Measurements from ENCODE around the gene TXNIP. TPM values are rescaled to one million over a fixed set of nuclear protein-coding genes. Genes with fewer than 3 reads are reported as not detected.

TXNIP gene
- total RNA-seq, 1 experiment from 2014 or later: 23.2 TPM

DNA sequence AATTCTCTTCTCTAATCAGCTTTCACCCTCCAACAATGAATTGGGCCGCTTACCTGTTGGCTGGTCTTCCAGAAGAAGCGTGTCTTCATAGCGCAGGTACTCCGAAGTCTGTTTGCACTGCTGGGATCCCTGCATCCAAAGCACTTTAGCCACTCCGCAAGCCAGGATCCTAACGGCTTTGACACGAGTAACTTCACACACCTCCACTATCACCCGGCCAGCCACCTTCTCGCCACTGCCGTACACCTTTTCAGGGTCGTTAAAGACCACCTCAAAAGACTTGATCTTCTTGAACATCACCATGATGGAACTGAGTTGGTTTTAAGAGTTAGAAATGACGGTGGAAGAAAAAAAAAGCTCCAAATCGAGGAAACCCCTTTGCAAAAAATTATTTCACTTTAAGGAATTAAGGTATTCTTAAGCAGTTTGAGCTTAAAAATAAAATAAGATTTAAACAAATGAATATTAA is 381 bp downstream of the TXNIP start:
- Histone ChIP-seq H2AK5ac (ENCODE audit: insufficient read length, low read length) (no peak overlapping the region), H3T11ph (ENCODE audit: low read length) (no peak overlapping the region), H3K4me2 (ENCODE audit: insufficient read depth, insufficient read length, low read length) (peak overlapping the region; percentile 92), H3K56ac (ENCODE audit: insufficient read length, low read depth, low read length) (no peak overlapping the region), H2AFZ (ENCODE audit: low read length) (no peak overlapping the region), H2BK20ac (ENCODE audit: low read depth, low read length, poor library complexity, severe bottlenecking) (no peak overlapping the region), H3K27me3 (ENCODE audit: insufficient read depth, low read length) (no peaks in the 10 kb centered on the region), H3K23ac (ENCODE audit: insufficient read length, low read depth, low read length) (no peak overlapping the region), H3K23me2 (ENCODE audit: insufficient read length, low read depth, low read length, poor library complexity, severe bottlenecking) (peaks cover 19% of the 10 kb centered on the region), H4K20me1 (ENCODE audit: control insufficient read depth, insufficient read depth, insufficient read length) (no peaks in the 10 kb centered on the region), H3K18ac (ENCODE audit: insufficient read length, low read depth, low read length) (peak overlapping the region; percentile 83), H4K5ac (ENCODE audit: insufficient read length, low read depth, low read length) (no peak overlapping the region), H3K9me3 (ENCODE audit: control insufficient read depth, low read depth, low read length) (no peaks in the 10 kb centered on the region), H2BK5ac (ENCODE audit: insufficient read length, low read length) (no peak overlapping the region), H3K4ac (ENCODE audit: low read depth, low read length) (no peak overlapping the region; the same call in 1 of the 2 replicates), H4K8ac (replicated peaks; ENCODE audit: insufficient read length, low read depth, low read length) (no peak overlapping the region), H3K79me1 (ENCODE audit: insufficient read depth, low read depth, low read length, poor library complexity, severe bottlenecking) (peaks cover 7% of the 10 kb centered on the region), H3K4me1 (ENCODE audit: insufficient read depth, low read length) (peaks cover 5% of the 10 kb centered on the region; the same call in 1 of the 2 replicates), H3K79me2 (ENCODE audit: insufficient read depth, low read length) (peaks cover 3% of the 10 kb centered on the region; the same call in 1 of the 2 replicates), H2BK12ac (ENCODE audit: insufficient read length, low read depth, low read length) (no peak overlapping the region), H2BK120ac (ENCODE audit: low read depth, low read length, poor library complexity, severe bottlenecking) (no peak overlapping the region), H3K14ac (ENCODE audit: insufficient read depth, low read length) (peak overlapping the region; percentile 14; the same call in 1 of the 2 replicates), H2BK15ac (ENCODE audit: low read depth, low read length) (no peak overlapping the region), H3K27ac (ENCODE audit: insufficient read length, low read depth, low read length) (no peak overlapping the region), H3K9ac (ENCODE audit: extremely low read depth, insufficient read length, low read length) (peak overlapping the region; percentile 99), H4K91ac (ENCODE audit: insufficient read length, low read depth, low read length) (no peak overlapping the region)
- TF ChIP-seq, protein P1, sequence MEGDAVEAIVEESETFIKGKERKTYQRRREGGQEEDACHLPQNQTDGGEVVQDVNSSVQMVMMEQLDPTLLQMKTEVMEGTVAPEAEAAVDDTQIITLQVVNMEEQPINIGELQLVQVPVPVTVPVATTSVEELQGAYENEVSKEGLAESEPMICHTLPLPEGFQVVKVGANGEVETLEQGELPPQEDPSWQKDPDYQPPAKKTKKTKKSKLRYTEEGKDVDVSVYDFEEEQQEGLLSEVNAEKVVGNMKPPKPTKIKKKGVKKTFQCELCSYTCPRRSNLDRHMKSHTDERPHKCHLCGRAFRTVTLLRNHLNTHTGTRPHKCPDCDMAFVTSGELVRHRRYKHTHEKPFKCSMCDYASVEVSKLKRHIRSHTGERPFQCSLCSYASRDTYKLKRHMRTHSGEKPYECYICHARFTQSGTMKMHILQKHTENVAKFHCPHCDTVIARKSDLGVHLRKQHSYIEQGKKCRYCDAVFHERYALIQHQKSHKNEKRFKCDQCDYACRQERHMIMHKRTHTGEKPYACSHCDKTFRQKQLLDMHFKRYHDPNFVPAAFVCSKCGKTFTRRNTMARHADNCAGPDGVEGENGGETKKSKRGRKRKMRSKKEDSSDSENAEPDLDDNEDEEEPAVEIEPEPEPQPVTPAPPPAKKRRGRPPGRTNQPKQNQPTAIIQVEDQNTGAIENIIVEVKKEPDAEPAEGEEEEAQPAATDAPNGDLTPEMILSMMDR (conservative IDR thresholded peaks at IDR 0.05): no peak
- H3K27me3 Mint-ChIP-seq (ENCODE audit: low read depth): no peaks in the 10 kb centered on the region
- DNase-seq: no peak
- peak overlapping the region; percentile 87 to 99 for H3K4me3 Mint-ChIP-seq
- H3K4me1 Mint-ChIP-seq: peaks cover 48 to 58% of the 10 kb centered on the region in 2 experiments
- H3K9me3 Mint-ChIP-seq: peaks cover 0 to 3% of the 10 kb centered on the region in 2 experiments; a peak in 2 of 5 replicates
- no CpG with 5 or more reads among the region's 13 CpGs for WGBS (ENCODE audit: extremely low coverage, insufficient read length, low lambda C conversion rate)
- H3K27ac Mint-ChIP-seq: peak overlapping the region; percentile 25 to 99 (median 98); a peak in 6 of 7 replicates
- peaks cover 32 to 43% (median 32%) of the 10 kb centered on the region in 3 experiments for H3K36me3 Mint-ChIP-seq (ENCODE audit: insufficient read depth in 1 of 3, low read depth in 3 of 3)

All from H9 (cell line).